ENCODE measurements around the gene RMND5B.
A peak's percentile ranks its signal among the peaks of the same experiment; 100 is the strongest.
"Not testable (repeated sequence)": the region's sequence is repeated elsewhere in the genome, so short reads cannot be mapped to it uniquely, and the experiment has no call there.

RMND5B gene

DNA sequence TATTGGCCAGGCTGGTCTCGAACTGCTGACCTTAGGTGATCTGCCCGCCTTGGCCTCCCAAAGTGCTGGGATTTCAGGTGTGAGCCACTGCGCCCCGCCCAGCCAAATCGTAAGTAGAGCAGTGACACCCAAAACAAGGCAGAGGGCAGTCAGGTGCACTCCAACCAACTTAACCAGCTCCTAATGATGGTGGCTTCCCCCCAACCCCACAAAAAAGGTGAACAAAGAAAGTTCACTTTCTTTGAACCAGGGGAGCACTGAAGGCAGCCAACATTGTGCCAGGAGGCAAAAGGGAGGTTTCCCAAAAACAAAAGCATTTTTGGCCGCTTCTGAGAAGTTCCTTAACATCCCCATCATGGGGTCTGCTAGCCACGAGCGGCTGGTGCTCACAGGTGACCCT lies 46.8 kb downstream of the RMND5B start:
- DNase-seq, result no peak

DNA sequence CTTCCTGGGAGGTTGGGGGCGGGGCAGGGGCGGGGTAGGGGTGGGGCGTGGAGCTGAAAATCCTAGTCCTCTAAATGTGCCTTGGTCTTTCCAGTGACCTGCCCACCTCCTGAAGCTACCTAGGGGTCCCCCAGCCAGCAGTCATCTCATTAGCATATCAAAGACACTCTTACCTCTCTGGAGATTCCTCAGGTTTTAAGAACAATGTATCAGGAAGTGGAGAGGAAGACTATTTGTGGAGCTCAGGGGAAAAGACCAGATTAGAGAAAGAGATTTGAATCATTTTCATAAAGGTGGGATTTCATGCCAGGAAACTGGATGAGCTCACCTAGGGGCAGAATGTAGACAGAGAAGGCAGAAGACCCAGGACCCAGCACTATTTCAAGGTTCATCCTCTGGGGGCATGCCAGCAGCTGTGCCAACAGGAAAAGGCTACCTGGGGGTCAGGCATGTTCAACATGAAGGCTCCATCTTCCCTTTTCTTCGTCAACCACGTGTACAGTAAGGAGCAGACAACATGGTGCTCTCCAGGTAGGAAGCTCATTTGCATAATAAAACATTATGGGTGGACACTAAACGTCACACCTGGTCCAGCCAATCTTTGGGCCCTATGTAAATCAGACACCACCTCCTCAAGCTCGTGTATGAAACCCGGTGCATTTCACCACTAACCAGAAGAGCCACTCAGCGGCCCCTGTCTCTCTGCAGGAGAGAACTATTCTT lies 49.5 kb downstream of the RMND5B start:
- DNase-seq, result no peak

DNA sequence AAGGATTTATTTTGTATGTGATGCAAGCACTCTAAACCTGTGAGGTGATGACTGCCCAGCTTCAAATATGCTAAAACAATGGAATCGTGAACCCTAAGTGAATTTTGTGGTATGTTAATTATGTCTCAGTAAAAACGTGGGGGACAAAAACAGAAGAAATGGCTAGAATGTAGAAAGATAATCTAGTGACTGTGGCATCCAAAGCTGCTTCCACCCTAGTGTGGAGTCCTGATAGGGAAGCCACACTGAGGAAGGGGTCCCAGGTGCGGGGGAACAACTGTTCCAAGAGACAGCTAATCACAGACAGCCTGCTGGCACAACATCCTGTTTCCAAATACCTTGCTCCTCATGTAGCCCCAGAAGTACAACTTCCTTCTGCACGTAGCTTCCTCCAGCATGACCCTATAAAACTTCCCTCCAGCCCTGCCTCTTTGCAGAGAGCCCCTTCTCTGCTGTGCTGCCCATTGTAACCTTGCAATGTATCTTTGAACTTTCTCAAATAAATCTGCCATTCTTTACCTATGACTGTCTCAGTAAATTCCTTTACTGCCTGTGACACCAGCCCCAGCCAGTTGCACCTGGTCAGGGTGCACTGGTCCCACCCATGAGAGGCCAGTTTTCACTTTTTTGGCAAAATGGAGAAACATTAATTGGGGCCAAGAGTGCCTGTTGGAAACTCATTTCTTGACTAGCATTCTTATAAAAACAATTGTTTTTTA lies 51.5 kb downstream of the RMND5B start:
- DNase-seq, result no peak

DNA sequence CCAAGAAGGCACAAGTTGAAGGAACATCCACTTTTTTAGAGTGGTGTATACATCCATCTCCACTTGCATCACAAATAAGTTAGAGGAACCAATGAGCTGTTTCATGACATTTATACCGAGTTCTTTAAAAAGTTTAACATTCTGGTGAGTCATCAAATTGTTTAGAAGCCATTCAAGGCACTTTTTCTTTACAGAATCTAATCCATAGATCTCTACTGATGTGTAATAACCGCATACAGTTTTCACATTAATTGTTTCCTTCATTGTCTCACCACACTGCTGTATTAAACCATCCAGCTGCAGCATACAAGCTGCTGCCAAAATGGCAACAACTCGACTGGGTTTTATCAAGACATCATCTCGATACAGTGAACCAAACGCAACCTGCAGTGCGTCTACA lies 55.6 kb downstream of the RMND5B start:
- DNase-seq, result peak; percentile 74

DNA sequence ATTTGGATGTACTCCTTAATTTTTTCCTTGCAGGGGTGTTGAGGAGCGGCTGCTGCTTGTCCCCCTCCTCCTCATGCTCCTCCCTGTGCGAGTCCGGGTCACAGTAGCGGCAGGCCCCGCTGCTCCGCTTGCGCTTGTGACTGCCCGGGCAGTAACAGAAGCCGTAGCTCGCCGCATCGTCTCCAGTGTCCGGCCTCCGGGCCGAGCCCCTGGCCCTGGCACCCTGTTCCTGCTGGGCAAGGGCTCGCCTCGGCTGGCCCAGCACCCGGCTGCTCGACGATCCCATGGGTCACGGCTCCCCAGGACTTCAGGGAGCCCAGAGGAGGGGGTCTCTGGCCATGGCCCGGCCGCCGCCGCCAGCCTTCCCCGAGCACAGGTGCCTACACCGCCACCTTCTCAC lies 56.2 kb downstream of the RMND5B start, which contains the start of gene GMCL2:
GMCL2 (minus strand) TSS at position 358 of the 400 bp plus-strand sequence; CDS start at position 286, 72 bp downstream.
- no peak for DNase-seq

DNA sequence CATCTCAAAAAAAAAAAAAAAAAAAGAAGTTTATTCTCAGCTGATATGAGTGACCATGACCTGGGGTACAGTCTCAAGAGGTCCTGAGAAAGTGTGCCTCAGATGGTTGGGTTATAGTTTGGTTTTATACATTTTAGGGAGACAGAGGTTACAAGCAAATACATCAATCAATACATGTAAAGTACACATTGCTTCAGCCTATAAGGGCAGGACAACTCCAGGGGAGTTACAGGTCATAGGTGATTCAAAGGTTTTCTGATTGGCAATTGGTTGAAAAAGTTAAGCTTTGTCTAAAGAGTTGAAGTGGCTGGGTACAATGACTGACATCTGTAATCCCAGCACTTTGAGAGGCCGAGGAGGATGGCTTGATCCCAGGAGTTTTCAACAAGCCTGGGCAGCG lies 58.6 kb downstream of the RMND5B start:
- no peak for DNase-seq

DNA sequence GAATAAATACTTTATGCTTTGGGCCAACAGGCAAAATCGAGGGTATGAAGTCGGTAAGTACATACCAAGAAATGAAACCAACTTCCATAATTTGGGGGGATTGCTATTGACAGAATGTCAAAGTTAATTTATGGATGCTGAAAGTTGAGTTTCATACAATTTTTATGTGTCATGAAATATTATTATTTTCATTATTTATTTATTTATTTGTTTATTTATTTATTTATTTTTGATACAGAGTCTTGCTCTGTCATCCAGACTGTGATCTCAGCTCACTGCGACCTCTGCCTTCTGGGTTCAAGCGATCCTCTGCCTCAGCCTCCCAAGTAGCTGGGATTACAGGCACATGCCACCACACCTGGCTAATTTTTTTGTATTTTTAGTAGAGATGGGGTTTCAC lies 60.8 kb downstream of the RMND5B start:
- DNase-seq, result no peak

DNA sequence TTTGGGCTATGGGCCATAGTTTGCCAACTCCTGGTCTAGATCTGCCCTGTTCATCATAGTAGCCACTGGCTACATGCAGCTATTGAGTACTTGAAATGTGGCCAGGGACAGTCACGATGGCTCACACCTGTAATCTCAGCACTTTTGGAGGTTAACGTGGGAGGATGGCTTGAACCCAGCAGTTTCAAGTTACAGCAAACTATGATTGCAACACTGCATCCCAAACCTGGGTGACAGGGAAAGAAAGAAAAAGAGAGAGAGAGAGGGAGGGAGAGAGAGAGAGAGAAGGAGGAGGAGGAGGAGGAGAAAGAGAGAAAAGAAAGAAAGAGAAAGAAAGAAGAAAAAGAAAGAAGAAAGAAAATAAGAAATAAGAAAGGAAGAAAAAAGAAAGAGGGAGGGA lies 61.4 kb downstream of the RMND5B start:
- no peak for DNase-seq

DNA sequence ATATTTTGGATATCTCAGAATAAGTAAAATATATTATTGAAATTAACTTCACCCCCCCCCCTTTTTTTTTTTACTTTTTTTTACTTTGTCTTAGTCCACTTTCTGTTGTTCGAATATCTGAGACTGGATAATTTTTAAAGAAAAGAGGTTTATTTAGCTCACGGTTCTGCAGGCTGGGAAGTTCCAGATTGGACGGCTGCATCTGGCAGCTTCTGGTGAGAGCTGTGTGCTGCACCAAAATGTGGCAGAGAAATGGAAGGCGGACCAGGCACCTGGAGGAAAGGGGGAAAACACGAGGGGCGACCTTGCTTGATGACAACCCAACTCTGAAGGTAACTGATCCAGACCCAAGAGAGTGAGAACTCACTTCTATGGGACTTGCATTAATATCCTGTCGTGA lies 62.0 kb downstream of the RMND5B start:
- DNase-seq, result no peak

DNA sequence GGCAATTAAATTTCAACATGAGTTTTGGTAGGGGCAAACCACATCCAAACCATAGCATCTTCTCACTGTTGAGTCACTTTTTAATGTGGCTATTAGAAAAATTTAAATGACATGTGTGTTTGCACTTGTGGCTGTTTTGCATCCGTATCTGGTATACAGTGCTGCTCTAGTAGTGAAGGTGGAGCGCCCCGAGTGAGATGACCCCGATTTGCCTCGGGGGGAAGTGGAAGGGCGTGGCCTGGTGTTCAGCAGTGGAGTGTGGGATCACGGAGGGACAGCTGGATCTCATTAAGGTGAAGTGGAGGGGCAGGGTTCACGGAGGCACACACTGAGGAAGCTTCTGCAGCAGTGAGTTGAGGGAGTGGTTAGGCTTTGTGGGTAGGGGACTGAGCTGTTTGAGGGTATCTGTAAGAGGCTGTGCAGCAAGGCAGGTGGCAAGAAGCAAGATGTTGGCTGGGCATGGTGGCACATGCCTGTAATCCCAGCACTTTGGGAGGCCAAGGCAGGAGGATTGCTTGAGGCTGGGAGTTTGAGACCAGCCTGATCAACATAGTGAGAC lies 62.5 kb downstream of the RMND5B start:
- no peak for DNase-seq

DNA sequence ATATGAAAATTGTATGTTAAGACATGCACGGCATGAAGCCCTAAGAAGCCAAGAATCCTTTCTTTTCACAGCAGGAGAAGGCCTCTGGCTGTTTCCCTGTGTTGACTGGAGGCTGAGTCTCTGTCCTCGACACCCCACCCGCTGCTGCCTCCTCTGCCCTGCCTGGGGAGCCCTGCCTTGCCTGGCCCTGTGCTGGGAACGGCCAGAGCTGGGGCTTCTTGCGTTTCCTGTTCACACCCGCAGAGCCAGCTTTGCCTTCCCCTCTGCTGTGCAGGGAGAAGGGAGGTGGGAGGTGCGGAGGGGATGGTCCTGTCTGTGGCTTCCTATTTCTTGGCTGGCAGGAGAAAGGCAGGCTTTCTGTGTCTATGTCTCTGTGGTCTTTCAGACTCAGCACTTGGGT lies 63.2 kb downstream of the RMND5B start:
- DNase-seq, result no peak

DNA sequence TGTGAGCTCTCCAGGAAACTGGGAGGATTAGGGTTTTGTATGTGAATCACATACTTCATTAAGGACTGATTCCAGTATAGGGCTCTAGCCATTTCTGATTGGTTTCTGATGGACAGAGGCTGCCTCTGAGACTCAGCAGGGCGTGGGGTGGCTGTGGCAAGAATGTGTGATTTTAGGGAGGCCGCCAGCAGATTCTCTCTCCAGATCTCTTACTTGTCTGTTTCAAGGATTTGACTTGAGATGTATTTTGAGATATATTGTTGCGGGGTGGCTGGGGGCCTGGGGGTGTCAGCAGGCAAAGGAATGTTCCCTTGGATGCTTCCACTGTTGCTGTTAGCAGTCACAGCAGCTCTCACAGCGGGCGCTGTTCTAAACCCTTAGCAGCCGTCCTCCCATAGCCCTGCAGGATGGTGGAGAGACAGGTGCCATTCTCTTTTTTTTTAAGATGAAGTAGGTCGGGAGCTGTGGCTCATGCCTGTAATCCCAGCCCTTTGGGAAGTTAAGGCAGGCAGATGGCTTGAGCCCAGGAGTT lies 65.5 kb downstream of the RMND5B start:
- no peak for DNase-seq

DNA sequence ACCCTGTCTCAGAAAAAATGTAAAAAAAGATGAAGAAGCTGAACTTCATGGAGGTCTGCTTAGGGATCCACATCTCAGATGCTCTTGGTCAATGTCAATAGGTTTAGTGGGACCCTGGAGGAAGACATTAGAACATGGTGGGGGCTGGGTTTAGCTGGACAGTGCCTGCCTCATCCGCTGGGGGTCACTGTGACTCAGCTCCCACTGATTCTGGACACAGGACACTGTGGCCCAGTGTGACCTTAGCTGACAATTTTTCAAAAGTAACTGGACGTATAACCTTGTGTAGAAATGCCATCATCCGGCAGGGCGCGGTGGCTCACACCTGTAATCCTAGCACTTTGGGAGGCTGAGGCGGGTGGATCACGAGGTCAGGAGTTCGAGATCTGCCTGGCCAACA lies 66.2 kb downstream of the RMND5B start:
- no peak for DNase-seq

DNA sequence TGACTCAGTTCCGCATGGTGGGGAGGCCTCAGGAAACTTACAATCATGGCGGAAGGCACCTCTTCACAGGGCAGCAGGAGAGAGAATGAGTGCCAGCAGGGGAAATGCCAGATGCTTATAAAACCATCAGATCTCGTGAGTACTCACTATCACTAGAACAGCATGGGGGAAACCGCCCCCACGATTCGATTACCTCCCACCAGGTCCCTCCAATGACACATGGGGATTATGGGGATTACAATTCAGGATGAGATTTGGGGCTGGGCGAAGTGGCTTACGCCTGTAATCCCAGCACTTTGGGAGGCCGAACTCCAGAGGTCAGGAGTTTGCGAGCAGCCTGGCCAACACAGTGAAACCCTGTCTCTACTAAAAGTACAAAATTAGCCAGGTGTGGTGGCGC lies 67.3 kb downstream of the RMND5B start:
- DNase-seq, result not testable (repeated sequence)

DNA sequence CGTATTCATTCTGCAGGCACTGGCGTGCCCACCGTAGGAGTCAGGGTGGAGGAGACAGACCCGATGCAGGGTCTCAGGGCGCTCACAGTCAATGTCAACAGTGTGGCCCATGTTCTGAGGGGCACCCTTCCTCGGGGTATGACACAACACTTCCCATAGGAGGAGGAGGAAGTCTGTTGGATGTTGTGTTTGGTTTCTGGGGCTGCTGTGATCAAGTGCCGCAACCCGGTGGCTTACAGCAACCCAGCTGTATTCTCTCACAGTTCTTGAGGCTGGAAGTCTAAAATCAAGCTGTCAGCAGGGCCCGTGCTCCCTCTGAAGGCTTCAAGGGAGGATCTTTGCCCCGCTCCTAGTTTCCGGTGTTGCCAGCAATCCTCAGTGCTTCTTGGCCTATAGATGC lies 67.9 kb downstream of the RMND5B start:
- DNase-seq, result no peak

DNA sequence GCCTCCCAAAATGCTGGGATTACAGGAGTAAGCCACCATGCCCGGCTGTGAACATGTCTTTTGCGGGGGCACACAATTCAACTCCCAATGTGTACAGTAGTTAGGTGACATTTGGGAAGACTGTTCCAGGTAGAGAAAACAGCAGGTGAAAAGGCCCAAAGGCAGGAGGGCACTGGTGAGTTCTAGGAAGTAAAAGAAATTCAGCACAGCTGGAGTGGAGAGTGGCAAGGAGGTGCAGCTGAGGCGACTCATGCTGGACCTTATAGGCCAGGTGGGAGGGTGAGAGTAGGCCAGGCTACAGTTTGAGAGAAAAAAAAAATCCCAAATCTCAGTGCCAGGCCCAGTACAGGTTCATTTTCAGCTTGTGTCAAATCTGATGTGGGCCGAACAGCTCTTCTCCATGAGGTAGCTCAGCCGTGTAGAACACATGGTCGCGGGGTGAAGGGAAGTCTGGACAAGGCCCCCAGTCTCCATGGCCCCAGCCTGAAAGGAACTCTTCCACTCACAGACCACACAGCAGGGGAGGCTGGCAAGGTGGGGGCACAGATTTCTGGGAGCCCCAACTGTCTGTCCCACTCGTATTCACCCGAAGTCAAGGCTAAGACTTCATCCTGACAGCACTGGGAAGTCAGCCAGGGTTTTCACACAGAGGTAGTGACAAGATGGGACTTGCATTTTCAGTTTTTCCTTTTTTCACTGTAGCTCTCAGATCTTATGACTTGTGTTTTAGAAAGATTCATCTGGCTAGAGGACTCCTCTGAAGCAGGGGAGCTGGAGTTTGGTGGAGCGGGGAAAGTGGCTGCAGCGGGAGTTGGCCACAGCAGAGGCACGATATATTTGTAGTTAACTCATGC lies 69.0 kb downstream of the RMND5B start:
- DNase-seq, result no peak
